Heart right ventricle (tissue), 16 donors: ENCODE data around the gene IMMP2L. TPM values are rescaled to one million over a fixed set of nuclear protein-coding genes. Genes with fewer than 3 reads are reported as not detected.

ENCODE experiments used
- ATAC-seq, 8 donors: fragments of 200-7000 bp; cut with Tn5 transposase; one replicate each; pipeline ENCODE4 v1.9.1; 2020; ENCODE audit warnings: mild to moderate bottlenecking in 8 of 8, moderate library complexity in 8 of 8, moderate number of reproducible peaks in 1 of 8
- DNase-seq, 2 donors: peaks; one replicate each; pipeline ENCODE4 v3.0.0-alpha.2; 2020
- H3K27ac ChIP-seq, 10 donors: fragments of 200-600 bp; sonication (generic) in 2 of 10; one replicate each; pipeline versions ENCODE4 v1.5.0 to v1.8.0; 2020 to 2022; ENCODE audit warnings: mild to moderate bottlenecking in 3 of 10
- H3K27me3 ChIP-seq, 7 donors: fragments of 200-600 bp; one replicate each; pipeline ENCODE4 v1.8.0; 2021 to 2022; ENCODE audit warnings: mild to moderate bottlenecking in 2 of 7
- H3K36me3 ChIP-seq, 9 donors: fragments of 200-600 bp; sonication (generic) in 1 of 9; one replicate each; pipeline versions ENCODE4 v1.5.0 to v1.8.0; 2020 to 2022; ENCODE audit warnings: mild to moderate bottlenecking in 2 of 9
- H3K4me1 ChIP-seq, 9 donors: fragments of 200-600 bp; sonication (generic) in 1 of 9; one replicate each; pipeline versions ENCODE4 v1.5.0 to v1.8.0; 2020 to 2022; ENCODE audit warnings: mild to moderate bottlenecking in 4 of 9
- H3K4me3 ChIP-seq, 10 donors: fragments of 200-600 bp; sonication (generic) in 2 of 10; one replicate each; pipeline versions ENCODE4 v1.5.0 to v1.8.0; 2020 to 2022; ENCODE audit warnings: mild to moderate bottlenecking in 7 of 10, moderate library complexity in 2 of 10
- H3K9me3 ChIP-seq, 11 donors: fragments of 200-600 bp in 10 of 11; sonication (generic) in 2 of 11; one replicate each; pipeline versions ENCODE4 v1.5.0 to v1.8.0; 2013 to 2022; ENCODE audit warnings: mild to moderate bottlenecking in 2 of 11, control low read depth in 1 of 11, moderate library complexity in 1 of 11
- WGBS, 2 donors: extraction: QIAGEN DNeasy Blood & Tissue Kit; methylation state at CpG; one replicate each; pipeline ENCODE4 v1.1.7; 2013; ENCODE audit warnings: inconsistent platforms in 1 of 2; 5-methylcytosine and 5-hydroxymethylcytosine counted together
- intact Hi-C, 10 donors: fragments of 100-400 bp; cut with DNase I; formaldehyde crosslinking; loops; one replicate each; pipeline versions ENCODE4 v1.11.1 to v1.14.2; 2022
- polyA plus RNA-seq, 2 donors: library from polyadenylated mRNA; stranded (reverse); fragments of 200-250 nt; gene quantifications; one replicate each; pipeline ENCODE4 v1.2.3, GENCODE V29; 2013
- total RNA-seq, 10 donors: library from RNA; stranded (reverse); fragmentation: NEBNext Ultra II Directional in 3 of 10; extraction: Animal tissue kit (Norgen Biotek cat#: 25700) in 3 of 10; gene quantifications; one replicate each; pipeline versions ENCODE4 v1.2.1 to v1.2.4, GENCODE V29; 2021 to 2023
- TF ChIP-seq, protein P1 (sequence below), 9 donors: fragments of 200-600 bp; sonication (generic) in 2 of 9; IDR thresholded peaks; one replicate each; pipeline versions ENCODE4 v1.5.0 to v1.8.0; 2021 to 2022; ENCODE audit warnings: antibody characterized with exemption in 9 of 9, mild to moderate bottlenecking in 5 of 9, moderate library complexity in 1 of 9
- donor health status: Arrhythmogenic right ventricular cardiomyopathy.
- donor health status: ischemic (EF 13 %, LVEDD 7.1; RV severe dilation, severe dysfunction).
- donor health status: healthy with polysubstance abuse.
- donor health status: DM: no; HTN: yes; CAD: no.
- donor health status: DM: no; HTN: no; CAD: no.
- donor health status: ischemic (EF 25% LVEDD 6.9; RV normal size, moderate dysfunction).
- donor health status: ischemic (EF 25% LVEDD 5.7; RV mildly dilated, moderate dysfunction).
- donor health status: healthy.
- donor health status: DM: yes; HTN: yes; CAD: no.
- donor health status: Ischemic cardiomyopathy.
- donor health status: ischemic (EF 35%, LVEDD 5.7; RV mildly dilated, moderate dysfunction).
- donor health status: nonischemic (EF 11% LVEDD 7.7; RV severe dilation, severe dysfunction).
- donor health status: DM: yes; HTN: yes; CAD: no.
- donor health status: PGD.
- donor health status: ischemic (EF 29% LVEDD 5.4; RV normal size, mild dysfunction).
- donor health status: nonischemic (EF 23%, LVEDD 6.1; RV moderate dilation, normal function).

Gene IMMP2L
- total and polyA plus RNA-seq, 12 donors, result 4.3 to 20.8 (median 17.3) TPM

DNA sequence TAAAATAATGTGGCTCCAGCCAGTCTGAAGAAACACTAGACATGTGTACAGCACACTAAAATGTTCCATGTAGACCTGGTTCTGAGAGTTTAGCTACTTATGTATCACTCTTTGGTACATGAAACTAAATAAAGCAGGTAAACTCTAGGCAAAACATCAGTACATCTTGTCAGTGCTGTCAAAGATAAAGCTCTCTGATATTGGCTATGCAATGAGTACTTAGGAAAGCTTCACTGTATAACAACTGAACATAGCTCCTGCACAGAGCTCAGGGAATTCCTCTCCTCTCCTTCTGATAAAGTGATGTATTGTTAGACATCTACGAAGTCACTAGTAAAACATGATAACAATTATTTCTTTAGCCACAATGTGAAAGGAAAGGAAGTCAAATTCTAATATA, 467.9 kb downstream of the IMMP2L start:
- H3K4me1 ChIP-seq, result peaks cover 0 to 33% (median 13%) of the 10 kb centered on the region in 9 donors
- intact Hi-C loops, result loop anchor here (5.0 to 10.0 kb wide), 13 partner anchors 60 to 1250 kb away; partner anchors contain the start of gene IMMP2L (in 1 of the 10)
- ATAC-seq, result no peak
- no peak overlapping the region for H3K27ac ChIP-seq
- WGBS, 2 donors, result 38 to 42% methylated on average over 1 of the region's 1 CpG
- DNase-seq, result no peak
- no peaks in the 10 kb centered on the region for H3K9me3 ChIP-seq
- TF ChIP-seq, protein P1, sequence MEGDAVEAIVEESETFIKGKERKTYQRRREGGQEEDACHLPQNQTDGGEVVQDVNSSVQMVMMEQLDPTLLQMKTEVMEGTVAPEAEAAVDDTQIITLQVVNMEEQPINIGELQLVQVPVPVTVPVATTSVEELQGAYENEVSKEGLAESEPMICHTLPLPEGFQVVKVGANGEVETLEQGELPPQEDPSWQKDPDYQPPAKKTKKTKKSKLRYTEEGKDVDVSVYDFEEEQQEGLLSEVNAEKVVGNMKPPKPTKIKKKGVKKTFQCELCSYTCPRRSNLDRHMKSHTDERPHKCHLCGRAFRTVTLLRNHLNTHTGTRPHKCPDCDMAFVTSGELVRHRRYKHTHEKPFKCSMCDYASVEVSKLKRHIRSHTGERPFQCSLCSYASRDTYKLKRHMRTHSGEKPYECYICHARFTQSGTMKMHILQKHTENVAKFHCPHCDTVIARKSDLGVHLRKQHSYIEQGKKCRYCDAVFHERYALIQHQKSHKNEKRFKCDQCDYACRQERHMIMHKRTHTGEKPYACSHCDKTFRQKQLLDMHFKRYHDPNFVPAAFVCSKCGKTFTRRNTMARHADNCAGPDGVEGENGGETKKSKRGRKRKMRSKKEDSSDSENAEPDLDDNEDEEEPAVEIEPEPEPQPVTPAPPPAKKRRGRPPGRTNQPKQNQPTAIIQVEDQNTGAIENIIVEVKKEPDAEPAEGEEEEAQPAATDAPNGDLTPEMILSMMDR (IDR thresholded peaks at IDR 0.05), result no peak
- H3K36me3 ChIP-seq, result no peaks in the 10 kb centered on the region
- H3K4me3 ChIP-seq, result no peak overlapping the region
- no peaks in the 10 kb centered on the region for H3K27me3 ChIP-seq

DNA sequence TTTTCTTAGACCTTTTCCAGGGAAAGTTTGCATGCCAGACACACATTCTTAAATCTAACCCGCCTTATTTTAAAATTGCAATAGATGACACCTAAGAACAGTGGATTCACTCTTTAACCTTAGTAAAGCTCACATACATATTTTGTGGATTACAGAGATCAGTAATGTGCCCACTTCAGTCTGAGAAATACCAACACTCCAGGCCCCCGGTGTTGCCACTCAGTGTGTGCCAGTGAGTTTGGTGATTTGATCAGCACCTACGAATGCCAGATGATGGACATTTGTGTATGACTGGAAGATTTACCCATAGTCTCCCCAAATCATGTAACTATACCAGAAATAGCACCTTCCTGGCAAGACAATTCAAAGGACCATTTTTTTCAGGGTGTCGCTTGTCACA, 468.8 kb downstream of the IMMP2L start:
- 68 to 76% methylated on average over 4 of the region's 4 CpGs for WGBS, 2 donors

DNA sequence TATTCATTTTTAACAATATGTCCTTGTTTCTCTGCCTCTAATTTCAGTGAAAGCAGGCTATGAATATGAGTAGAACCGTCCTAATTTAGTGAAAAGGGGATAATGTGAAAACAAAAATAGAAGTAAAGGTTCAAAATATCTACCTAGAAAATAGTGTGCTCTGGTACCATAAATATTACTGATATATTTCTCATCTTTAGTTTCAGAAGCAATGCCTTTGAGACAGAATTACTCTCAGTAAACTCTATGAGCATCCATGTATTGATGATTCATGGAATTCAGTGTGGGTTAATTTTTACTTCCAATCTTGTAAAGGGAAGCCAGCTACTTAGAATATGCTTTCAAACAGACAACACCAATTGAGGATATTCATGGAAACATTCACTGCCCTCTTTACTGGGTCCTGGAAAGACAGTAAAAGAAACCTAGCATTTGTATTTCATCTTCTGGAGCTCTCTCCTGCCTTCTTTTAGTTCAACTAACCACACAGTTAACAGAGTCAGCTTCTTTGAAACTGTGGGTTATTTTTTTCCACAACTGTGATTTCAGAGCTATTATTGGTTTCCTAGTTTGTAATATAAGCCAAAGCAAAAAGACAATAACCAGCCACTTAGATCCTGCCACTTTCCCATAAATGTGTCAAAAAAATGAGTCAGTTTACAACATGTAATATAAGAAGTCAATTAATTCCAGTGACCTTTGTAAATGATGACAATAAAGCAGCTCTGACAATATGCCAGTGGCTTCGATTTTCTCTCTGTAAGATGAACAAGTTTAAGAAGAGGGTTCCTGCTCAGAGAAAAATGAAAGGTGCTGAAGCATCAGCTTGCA, 469.7 kb downstream of the IMMP2L start:
- H3K36me3 ChIP-seq, result no peaks in the 10 kb centered on the region
- H3K27me3 ChIP-seq, result no peaks in the 10 kb centered on the region
- H3K4me1 ChIP-seq, result peaks cover 0 to 31% (median 13%) of the 10 kb centered on the region in 9 donors
- H3K27ac ChIP-seq, result peak overlapping the region in 1 of 10 donors; percentile 13
- DNase-seq (no peak), ATAC-seq (no peak)
- peak overlapping the region in 8 of 10 donors; percentile 44 to 59 (median 52) for H3K4me3 ChIP-seq
- WGBS, 2 donors, result 40 to 44% methylated on average over 2 of the region's 2 CpGs
- no peaks in the 10 kb centered on the region for H3K9me3 ChIP-seq
- intact Hi-C loops, result loop anchor here (5.0 to 10.0 kb wide), 13 partner anchors 58 to 1248 kb away; partner anchors contain the start of gene IMMP2L (in 1 of the 10)
- TF ChIP-seq, protein P1 (IDR thresholded peaks at IDR 0.05), result no peak

More for the DNA sequence above, 468.8 kb downstream of the IMMP2L start:
- H3K27ac ChIP-seq, result no peak overlapping the region
- DNase-seq, result no peak
- H3K27me3 ChIP-seq, result no peaks in the 10 kb centered on the region
- peaks cover 0 to 31% (median 13%) of the 10 kb centered on the region in 9 donors for H3K4me1 ChIP-seq
- TF ChIP-seq, protein P1 (IDR thresholded peaks at IDR 0.05), result no peak
- H3K4me3 ChIP-seq, result peak overlapping the region in 1 of 10 donors; percentile 3
- ATAC-seq, result no peak
- intact Hi-C loops, result loop anchor here (5.0 to 10.0 kb wide), 13 partner anchors 59 to 1249 kb away; partner anchors contain the start of gene IMMP2L (in 1 of the 10)
- no peaks in the 10 kb centered on the region for H3K9me3 ChIP-seq
- H3K36me3 ChIP-seq, result no peaks in the 10 kb centered on the region

DNA sequence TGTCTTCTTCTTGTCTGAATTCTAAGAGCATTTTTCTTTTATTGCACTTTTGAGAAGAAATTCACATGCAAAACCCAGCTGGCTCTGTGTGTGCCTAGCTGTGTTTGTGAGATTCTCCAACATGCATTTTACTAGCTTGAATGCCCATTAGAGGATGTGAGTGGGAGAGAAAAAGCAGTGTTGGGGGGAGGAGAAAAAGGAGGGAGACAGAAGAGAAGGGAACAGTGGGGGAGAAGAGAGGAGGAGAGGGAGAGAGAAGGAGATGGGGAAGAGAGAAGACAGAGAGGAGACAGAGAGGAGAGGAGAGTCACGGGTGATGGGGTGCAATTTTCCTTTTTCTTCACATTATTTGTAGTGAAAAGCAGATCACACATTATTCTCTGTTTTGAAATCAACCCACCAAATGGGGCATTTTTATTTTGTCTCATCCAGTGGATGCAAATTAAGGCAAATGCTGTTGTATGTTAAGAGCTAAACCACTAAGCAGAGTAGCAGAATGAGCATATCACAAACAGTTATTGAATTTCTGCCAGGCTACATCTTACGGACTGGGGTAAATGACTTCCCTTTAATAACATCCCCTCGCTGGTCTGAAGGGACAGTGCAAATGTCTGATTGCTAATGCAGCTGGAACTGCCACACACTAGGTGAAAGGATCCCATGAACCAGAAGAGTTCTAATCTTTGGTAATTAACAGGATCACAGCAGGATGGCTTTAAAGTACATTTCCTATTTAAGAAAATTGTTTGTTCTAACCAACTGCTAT, 470.5 kb downstream of the IMMP2L start:
- no peaks in the 10 kb centered on the region for H3K36me3 ChIP-seq
- DNase-seq (no peak), ATAC-seq (peak in 5 of 8 donors; percentile 36 to 52 (median 49))
- peaks cover 0 to 31% (median 13%) of the 10 kb centered on the region in 9 donors for H3K4me1 ChIP-seq
- WGBS, 2 donors, result 5 to 9% methylated on average over 3 of the region's 3 CpGs
- intact Hi-C loops, result loop anchor here (2.0 to 10.0 kb wide), 14 partner anchors 57 to 1247 kb away; partner anchors contain the start of gene IMMP2L (in 1 of the 10)
- peak overlapping the region; percentile 11 to 59 (median 50) for H3K4me3 ChIP-seq
- H3K27me3 ChIP-seq, result no peaks in the 10 kb centered on the region
- TF ChIP-seq, protein P1 (IDR thresholded peaks at IDR 0.05), result no peak
- H3K9me3 ChIP-seq, result no peaks in the 10 kb centered on the region
- peak overlapping the region in 2 of 10 donors; percentile 13 for H3K27ac ChIP-seq
